Activated CD8-positive, alpha-beta memory T cell treated with anti-CD3 and anti-CD28 coated beads, Interleukin-2, amount 10 ng/mL, durations not matched to agents 7 days and 5 days (primary cell): ENCODE data around the gene MYO16. TPM values are rescaled to one million over a fixed set of nuclear protein-coding genes. Genes with fewer than 3 reads are reported as not detected.

Experiments
- ATAC-seq: fragments of 150-1000 bp; cut with Tn5 transposase; one replicate; pipeline ENCODE4 v1.10.0; 2021; ENCODE audit warnings: moderate library complexity
- CTCF ChIA-PET: fragments of 350-600 bp; sonication (Branson Sonifier 250); formaldehyde crosslinking; loops from one replicate; lab custom pipeline; 2021; ENCODE audit warnings: antibody characterized with exemption; lab: Charles Lee
- DNase-seq: peaks from one replicate; pipeline ENCODE4 v3.0.0-alpha.2; 2020
- H3K27ac Mint-ChIP-seq: one replicate; pipeline ENCODE4 v1.8.0; 2021; ENCODE audit warnings: mild to moderate bottlenecking, mixed read lengths
- H3K27me3 Mint-ChIP-seq: one replicate; pipeline ENCODE4 v1.8.0; 2021; ENCODE audit warnings: mixed read lengths
- H3K36me3 Mint-ChIP-seq: one replicate; pipeline ENCODE4 v1.8.0; 2021; ENCODE audit warnings: mild to moderate bottlenecking, mixed read lengths
- H3K4me1 Mint-ChIP-seq: one replicate; pipeline ENCODE4 v1.8.0; 2021; ENCODE audit warnings: mixed read lengths
- H3K4me3 Mint-ChIP-seq: one replicate; pipeline ENCODE4 v1.8.0; 2021; ENCODE audit warnings: mild to moderate bottlenecking, moderate library complexity, mixed read lengths
- H3K9me3 Mint-ChIP-seq: one replicate; pipeline ENCODE4 v1.8.0; 2022; ENCODE audit warnings: low read depth, mixed read lengths
- total RNA-seq, 2 experiments: library from RNA; stranded (reverse); gene quantifications; one replicate each; pipeline ENCODE4 v1.2.3, GENCODE V29; 2021

Gene MYO16
- total RNA-seq, 2 experiments from 2014 or later: 0.05 TPM; not detected in 1

DNA sequence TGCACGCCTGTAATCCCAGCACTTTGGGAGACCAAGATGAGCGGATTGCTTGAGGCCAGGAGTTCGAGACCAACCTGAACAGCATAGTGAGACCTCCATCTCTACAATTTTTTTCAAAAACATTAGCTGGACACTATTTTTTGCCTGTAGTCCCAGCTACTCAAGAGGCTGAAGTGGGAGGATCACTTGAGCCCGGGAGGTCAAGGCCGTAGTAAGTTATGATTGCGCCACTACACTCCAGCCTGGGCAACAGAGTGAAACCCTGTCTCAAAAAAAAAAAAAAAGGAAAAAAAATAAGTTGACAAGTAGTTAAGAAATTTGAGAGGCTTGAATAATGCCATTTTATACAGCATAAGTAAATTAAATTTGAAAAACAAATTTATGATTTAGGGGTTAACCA, 330.6 kb downstream of the MYO16 start:
- no peaks in the 10 kb centered on the region for H3K27me3 Mint-ChIP-seq
- DNase-seq (no peak), ATAC-seq (no peak)
- no peak overlapping the region for H3K27ac Mint-ChIP-seq
- H3K36me3 Mint-ChIP-seq: no peaks in the 10 kb centered on the region
- H3K9me3 Mint-ChIP-seq: no peaks in the 10 kb centered on the region
- H3K4me3 Mint-ChIP-seq: no peak overlapping the region
- no peaks in the 10 kb centered on the region for H3K4me1 Mint-ChIP-seq
- CTCF ChIA-PET: no interaction called here

DNA sequence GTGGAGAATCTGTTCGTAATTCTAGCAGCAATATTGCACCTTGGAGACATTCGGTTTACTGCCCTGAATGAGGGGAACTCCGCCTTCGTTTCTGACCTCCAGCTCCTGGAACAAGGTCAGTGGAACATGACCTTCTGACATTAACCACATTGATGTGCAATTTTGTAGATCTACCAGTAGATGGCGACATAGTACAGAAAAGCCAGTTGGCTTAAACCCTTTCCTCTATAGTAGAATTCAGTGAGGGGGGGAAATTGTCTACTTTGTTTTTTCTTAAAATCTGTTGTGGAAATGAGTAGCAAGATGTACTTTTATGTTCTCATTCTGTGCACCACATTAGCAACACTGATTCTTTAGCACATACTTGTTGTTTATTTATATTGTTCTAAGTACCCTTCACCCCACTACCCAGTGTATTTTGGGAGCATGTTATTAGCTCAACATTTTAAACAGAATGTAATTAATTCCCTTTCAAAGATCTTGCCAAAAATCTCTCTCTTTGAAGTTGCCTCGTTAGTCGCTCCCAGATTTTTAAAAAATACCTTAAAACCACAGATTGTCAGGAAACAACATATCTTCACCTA, 332.2 kb downstream of the MYO16 start:
- ATAC-seq (peak; percentile 73), DNase-seq (no peak)
- no peaks in the 10 kb centered on the region for H3K4me1 Mint-ChIP-seq
- H3K27me3 Mint-ChIP-seq: no peaks in the 10 kb centered on the region
- H3K27ac Mint-ChIP-seq: no peak overlapping the region
- no peak overlapping the region for H3K4me3 Mint-ChIP-seq
- H3K9me3 Mint-ChIP-seq: no peaks in the 10 kb centered on the region
- H3K36me3 Mint-ChIP-seq: no peaks in the 10 kb centered on the region
- CTCF ChIA-PET: interaction anchor here (0.5 to 1.4 kb wide), 5 partner anchors 12 to 823 kb away, joined by 3 to 8 read pairs (median 5); no protein-coding TSS in a partner anchor

- CTCF ChIA-PET: no interaction called here
- Mint-ChIP-seq H3K27ac (no peak overlapping the region), H3K4me3 (no peak overlapping the region)
These were observed 333.2 kb downstream of the MYO16 start for GRCh38 chr13:108962654-108963053.

DNA sequence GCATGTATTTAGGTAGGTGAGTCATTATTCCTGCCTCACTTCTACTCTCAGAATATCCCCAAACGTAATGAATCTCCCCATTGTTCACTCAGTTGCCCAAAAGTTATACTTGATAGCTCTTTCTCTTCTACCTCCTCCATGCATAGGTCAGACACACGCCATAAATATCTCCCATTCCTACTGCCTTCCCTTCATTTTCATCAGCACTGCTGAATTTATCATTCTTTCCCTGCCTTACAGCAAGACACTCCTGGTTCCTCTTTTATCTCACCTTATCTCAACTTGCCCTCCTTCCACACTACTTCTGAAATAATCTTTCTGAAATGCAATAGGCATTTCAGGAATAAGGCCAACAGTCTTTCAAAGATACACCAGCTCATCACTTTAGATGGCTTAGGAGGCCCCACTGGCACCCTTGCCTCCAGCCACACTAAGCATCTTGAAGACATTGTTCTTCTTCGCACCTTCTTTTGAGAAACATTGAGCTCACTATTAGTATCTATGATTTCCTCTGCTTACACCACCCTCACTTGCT, 333.9 kb downstream of the MYO16 start:
- Mint-ChIP-seq H3K4me1 (no peaks in the 10 kb centered on the region), H3K27ac (no peak overlapping the region), H3K36me3 (no peaks in the 10 kb centered on the region), H3K4me3 (no peak overlapping the region), H3K9me3 (no peaks in the 10 kb centered on the region), H3K27me3 (no peaks in the 10 kb centered on the region)
- ATAC-seq (no peak), DNase-seq (no peak)
- CTCF ChIA-PET: no interaction called here

More at GRCh38 chr13:108962654-108963053, 333.2 kb downstream of the MYO16 start:
- no peaks in the 10 kb centered on the region for H3K4me1 Mint-ChIP-seq
- no peaks in the 10 kb centered on the region for H3K9me3 Mint-ChIP-seq
- H3K36me3 Mint-ChIP-seq: no peaks in the 10 kb centered on the region
- DNase-seq (no peak), ATAC-seq (no peak)
- H3K27me3 Mint-ChIP-seq: no peaks in the 10 kb centered on the region

GRCh38 chr13:108963846-108964600, 334.6 kb downstream of the MYO16 start:
- Mint-ChIP-seq H3K4me1 (no peaks in the 10 kb centered on the region), H3K9me3 (no peaks in the 10 kb centered on the region), H3K36me3 (no peaks in the 10 kb centered on the region), H3K4me3 (no peak overlapping the region), H3K27ac (no peak overlapping the region), H3K27me3 (no peaks in the 10 kb centered on the region)
- DNase-seq (no peak), ATAC-seq (no peak)
- CTCF ChIA-PET: no interaction called here

DNA sequence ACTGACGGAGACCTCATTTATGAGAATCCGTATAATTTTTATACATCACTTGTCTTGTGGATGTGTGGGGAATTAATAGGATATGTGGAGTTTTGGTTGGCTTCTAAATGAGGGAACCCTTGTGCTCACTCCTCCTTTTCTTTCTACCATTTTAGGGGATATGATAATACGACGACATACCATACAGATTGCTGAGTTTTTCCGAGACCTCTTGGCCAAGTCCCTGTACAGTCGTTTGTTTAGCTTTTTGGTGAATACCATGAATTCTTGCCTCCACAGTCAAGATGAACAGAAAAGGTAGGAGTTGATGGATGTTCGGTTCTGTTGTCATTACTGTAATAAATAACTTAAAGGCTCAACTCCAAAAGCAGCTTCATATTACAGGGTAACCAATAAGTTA, 335.2 kb downstream of the MYO16 start:
- H3K4me3 Mint-ChIP-seq: no peak overlapping the region
- ATAC-seq (no peak), DNase-seq (no peak)
- CTCF ChIA-PET: no interaction called here
- H3K27me3 Mint-ChIP-seq: no peaks in the 10 kb centered on the region
- no peaks in the 10 kb centered on the region for H3K4me1 Mint-ChIP-seq
- H3K9me3 Mint-ChIP-seq: no peaks in the 10 kb centered on the region
- no peaks in the 10 kb centered on the region for H3K36me3 Mint-ChIP-seq
- H3K27ac Mint-ChIP-seq: no peak overlapping the region

- H3K36me3 Mint-ChIP-seq: no peaks in the 10 kb centered on the region
- H3K27me3 Mint-ChIP-seq: no peaks in the 10 kb centered on the region
- CTCF ChIA-PET: no interaction called here
- H3K4me1 Mint-ChIP-seq: no peaks in the 10 kb centered on the region
- DNase-seq (no peak), ATAC-seq (no peak)
- H3K4me3 Mint-ChIP-seq: no peak overlapping the region
- no peaks in the 10 kb centered on the region for H3K9me3 Mint-ChIP-seq
- no peak overlapping the region for H3K27ac Mint-ChIP-seq
These were observed 338.0 kb downstream of the MYO16 start for GRCh38 chr13:108967371-108967770.

DNA sequence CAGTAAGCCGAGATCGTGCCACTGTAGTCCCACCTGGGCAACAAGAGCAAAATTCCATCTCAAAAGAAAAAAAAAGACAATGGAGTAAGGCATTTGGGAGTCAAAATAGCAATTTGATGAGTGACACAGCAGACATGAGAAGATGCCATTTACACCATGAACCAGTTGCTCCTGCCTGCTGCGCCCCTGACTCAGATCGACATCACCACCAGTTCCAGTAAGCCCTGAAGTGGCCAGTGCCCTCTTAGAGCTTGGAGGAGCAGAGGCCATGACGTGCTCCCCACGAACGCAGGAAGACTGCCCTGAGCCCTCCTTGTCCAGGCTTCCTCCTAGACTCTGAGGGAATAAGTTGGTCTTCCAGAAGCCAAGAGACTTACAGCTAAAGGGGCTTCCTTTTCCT, 339.2 kb downstream of the MYO16 start:
- Mint-ChIP-seq H3K27me3 (no peaks in the 10 kb centered on the region), H3K27ac (no peak overlapping the region), H3K9me3 (no peaks in the 10 kb centered on the region), H3K36me3 (no peaks in the 10 kb centered on the region), H3K4me1 (no peaks in the 10 kb centered on the region), H3K4me3 (no peak overlapping the region)
- CTCF ChIA-PET: no interaction called here
- ATAC-seq (no peak), DNase-seq (no peak)

- no peak for ATAC-seq
- no peaks in the 10 kb centered on the region for H3K36me3 Mint-ChIP-seq
- H3K9me3 Mint-ChIP-seq: no peaks in the 10 kb centered on the region
These were observed 345.3 kb downstream of the MYO16 start for GRCh38 chr13:108974686-108975085.

GRCh38 chr13:108980237-108980636, 350.8 kb downstream of the MYO16 start:
- H3K4me1 Mint-ChIP-seq: no peaks in the 10 kb centered on the region
- DNase-seq: no peak
- no peak overlapping the region for H3K27ac Mint-ChIP-seq
- peaks cover 15% of the 10 kb centered on the region for H3K27me3 Mint-ChIP-seq
- CTCF ChIA-PET: no interaction called here
- no peaks in the 10 kb centered on the region for H3K36me3 Mint-ChIP-seq
- no peak for ATAC-seq
- no peak overlapping the region for H3K4me3 Mint-ChIP-seq
- no peaks in the 10 kb centered on the region for H3K9me3 Mint-ChIP-seq

More at GRCh38 chr13:108974686-108975085, 345.3 kb downstream of the MYO16 start:
- Mint-ChIP-seq H3K4me3 (no peak overlapping the region), H3K27ac (no peak overlapping the region), H3K27me3 (peaks cover 9% of the 10 kb centered on the region), H3K4me1 (no peaks in the 10 kb centered on the region)
- no peak for DNase-seq
- CTCF ChIA-PET: no interaction called here

DNA sequence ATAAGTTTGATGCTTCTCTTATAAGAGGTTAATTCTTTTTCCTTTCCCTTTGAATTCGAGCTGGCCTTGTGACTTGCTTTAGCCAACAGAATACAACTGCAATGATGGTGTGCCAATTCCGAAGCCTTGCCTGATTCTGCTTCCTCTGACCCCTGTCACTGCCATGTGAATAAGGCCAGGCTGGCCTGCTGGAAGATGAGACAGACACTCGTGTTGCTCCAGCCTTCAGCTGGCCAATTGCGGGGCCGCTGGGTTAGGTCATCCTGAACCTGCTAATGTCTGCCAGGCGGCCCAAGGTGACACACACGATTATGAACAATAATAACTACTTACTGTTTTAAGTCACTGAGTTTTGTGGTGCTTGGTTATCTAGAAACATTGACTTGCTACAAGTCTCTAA, 352.0 kb downstream of the MYO16 start:
- H3K4me1 Mint-ChIP-seq: no peaks in the 10 kb centered on the region
- H3K27ac Mint-ChIP-seq: no peak overlapping the region
- CTCF ChIA-PET: no interaction called here
- peaks cover 12% of the 10 kb centered on the region for H3K27me3 Mint-ChIP-seq
- no peak overlapping the region for H3K4me3 Mint-ChIP-seq
- no peaks in the 10 kb centered on the region for H3K9me3 Mint-ChIP-seq
- ATAC-seq (no peak), DNase-seq (no peak)
- no peaks in the 10 kb centered on the region for H3K36me3 Mint-ChIP-seq

DNA sequence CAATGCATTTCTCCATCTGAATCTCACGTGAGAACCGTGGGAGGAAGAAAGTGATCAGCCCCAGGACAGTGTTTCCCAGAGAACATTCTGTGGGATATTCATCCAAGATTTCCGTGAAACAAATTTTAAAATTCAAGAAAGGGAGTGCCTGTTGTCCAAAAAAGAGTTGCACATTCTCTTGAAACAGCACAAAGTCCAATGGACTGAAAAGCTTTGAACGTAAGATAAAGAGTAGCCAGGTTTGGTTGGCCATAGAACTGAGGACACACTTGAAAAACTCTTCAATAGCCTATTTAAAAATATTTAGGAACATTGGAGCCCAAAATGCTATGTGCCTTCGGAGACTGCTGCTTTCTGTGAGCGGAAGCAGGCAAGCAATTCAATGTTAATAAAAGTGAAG, 353.9 kb downstream of the MYO16 start:
- Mint-ChIP-seq H3K4me3 (no peak overlapping the region), H3K27ac (no peak overlapping the region), H3K27me3 (peaks cover 10% of the 10 kb centered on the region), H3K4me1 (no peaks in the 10 kb centered on the region), H3K9me3 (no peaks in the 10 kb centered on the region), H3K36me3 (no peaks in the 10 kb centered on the region)
- ATAC-seq: no peak
- no peak for DNase-seq
- CTCF ChIA-PET: no interaction called here

- no peak overlapping the region for H3K27ac Mint-ChIP-seq
- no peak overlapping the region for H3K4me3 Mint-ChIP-seq
- CTCF ChIA-PET: no interaction called here
- no peaks in the 10 kb centered on the region for H3K4me1 Mint-ChIP-seq
- DNase-seq: no peak
- H3K27me3 Mint-ChIP-seq: peaks cover 6% of the 10 kb centered on the region
- ATAC-seq: no peak
- H3K36me3 Mint-ChIP-seq: no peaks in the 10 kb centered on the region
- H3K9me3 Mint-ChIP-seq: no peaks in the 10 kb centered on the region
These were observed 355.0 kb downstream of the MYO16 start for GRCh38 chr13:108984251-108984920.

GRCh38 chr13:108985166-108985565, 355.8 kb downstream of the MYO16 start:
- Mint-ChIP-seq H3K27ac (no peak overlapping the region), H3K27me3 (peaks cover 5% of the 10 kb centered on the region), H3K36me3 (no peaks in the 10 kb centered on the region), H3K4me3 (no peak overlapping the region), H3K4me1 (no peaks in the 10 kb centered on the region), H3K9me3 (no peaks in the 10 kb centered on the region)
- ATAC-seq (no peak), DNase-seq (no peak)
- CTCF ChIA-PET: no interaction called here
